Measurements from ENCODE around the gene IFT80.

DNA sequence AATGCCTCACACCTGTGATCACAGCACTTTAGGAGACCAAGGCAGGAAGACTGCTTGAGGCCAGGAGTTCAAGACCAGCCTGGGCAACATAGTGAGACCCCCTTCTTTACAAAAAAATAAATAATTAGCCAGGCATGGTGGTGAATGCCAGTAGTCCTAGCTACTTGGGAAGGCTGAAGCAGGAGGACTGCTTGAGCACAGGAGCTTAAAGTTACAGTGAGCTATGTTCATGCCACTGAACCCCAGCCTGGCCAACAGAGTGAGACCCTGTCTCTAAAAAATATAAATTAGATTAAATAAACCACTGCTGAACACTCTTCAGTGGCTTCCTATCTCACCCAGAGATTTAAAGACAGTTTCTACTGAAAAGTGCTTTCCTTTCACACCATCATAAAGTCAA is 6.2 kb downstream of the IFT80 start:
- TF ChIP-seq CTCF (IDR thresholded peaks at IDR 0.05): no peak
- TF ChIP-seq POLR2AphosphoS5 (IDR thresholded peaks at IDR 0.05): no peak
- no peak for TF ChIP-seq EP300 (IDR thresholded peaks at IDR 0.05)
